RPMI8226 (cell line): ENCODE measurements around the gene AGPAT1.
"Not testable (repeated sequence)": the region's sequence is repeated elsewhere in the genome, so short reads cannot be mapped to it uniquely, and the experiment has no call there.

Experiments
- DNase-seq: peaks from one replicate; pipeline ENCODE4 v3.0.0-alpha.2; 2015

Gene AGPAT1

GRCh38 chr6:32185681-32186131, 9.8 kb upstream of the AGPAT1 start:
- not testable (repeated sequence) for DNase-seq

GRCh38 chr6:32184084-32184640, 8.3 kb upstream of the AGPAT1 start, which contains the start of gene AGER:
Gene AGER, minus strand, starts transcription at chr6:32184253. Its CDS starts 31 bp downstream, at chr6:32184222.
- DNase-seq, result no peak

DNA sequence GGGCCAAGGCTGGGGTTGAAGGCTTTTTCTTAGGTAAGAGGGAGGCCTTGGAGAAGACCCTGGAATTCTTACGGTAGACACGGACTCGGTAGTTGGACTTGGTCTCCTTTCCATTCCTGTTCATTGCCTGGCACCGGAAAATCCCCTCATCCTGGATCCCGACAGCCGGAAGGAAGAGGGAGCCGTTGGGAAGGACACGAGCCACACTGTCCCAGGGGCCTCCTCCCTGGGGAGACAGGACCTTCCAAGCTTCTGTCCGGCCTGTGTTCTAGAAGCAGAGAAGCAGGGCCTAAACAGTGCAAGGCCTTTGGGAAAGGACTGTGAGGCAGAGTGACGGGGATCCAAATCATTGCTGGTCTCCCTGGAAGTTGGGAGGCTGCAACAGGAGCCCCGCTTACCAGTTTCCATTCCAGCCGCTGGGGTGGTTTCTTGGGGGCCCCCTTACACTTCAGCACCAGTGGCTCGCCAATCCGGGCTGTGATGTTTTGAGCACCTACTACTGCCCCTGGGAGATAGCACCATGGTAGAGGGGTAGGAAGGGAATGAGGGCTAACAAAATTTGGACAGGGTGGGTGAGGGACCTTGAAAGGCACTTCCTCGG, 7.7 kb upstream of the AGPAT1 start:
- DNase-seq, result no peak

DNA sequence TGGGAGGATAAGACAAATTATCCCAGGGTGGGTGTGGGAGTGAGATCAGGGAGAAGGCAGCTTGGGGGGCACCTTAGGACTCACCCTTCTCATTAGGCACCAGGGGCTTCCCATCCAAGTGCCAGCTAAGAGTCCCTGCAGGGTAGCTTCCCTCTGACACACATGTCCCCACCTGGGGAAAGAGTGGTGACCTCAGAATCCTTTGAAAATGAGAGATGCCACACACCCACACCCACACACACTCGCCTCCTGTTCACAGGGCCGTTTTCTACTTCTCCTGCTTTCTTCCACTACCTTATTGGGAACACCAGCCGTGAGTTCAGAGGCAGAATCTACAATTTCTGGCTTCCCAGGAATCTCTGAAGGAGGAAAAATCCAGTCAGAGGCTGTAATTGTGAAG, 7.1 kb upstream of the AGPAT1 start:
- DNase-seq, result no peak

GRCh38 chr6:32182555-32182981, 6.7 kb upstream of the AGPAT1 start:
- no peak for DNase-seq

- DNase-seq, result no peak
Measured at GRCh38 chr6:32181915-32182529, 6.1 kb upstream of the AGPAT1 start.

GRCh38 chr6:32181148-32181702, 5.3 kb upstream of the AGPAT1 start:
- DNase-seq, result no peak

GRCh38 chr6:32179766-32180405, 4.0 kb upstream of the AGPAT1 start:
- no peak for DNase-seq

DNA sequence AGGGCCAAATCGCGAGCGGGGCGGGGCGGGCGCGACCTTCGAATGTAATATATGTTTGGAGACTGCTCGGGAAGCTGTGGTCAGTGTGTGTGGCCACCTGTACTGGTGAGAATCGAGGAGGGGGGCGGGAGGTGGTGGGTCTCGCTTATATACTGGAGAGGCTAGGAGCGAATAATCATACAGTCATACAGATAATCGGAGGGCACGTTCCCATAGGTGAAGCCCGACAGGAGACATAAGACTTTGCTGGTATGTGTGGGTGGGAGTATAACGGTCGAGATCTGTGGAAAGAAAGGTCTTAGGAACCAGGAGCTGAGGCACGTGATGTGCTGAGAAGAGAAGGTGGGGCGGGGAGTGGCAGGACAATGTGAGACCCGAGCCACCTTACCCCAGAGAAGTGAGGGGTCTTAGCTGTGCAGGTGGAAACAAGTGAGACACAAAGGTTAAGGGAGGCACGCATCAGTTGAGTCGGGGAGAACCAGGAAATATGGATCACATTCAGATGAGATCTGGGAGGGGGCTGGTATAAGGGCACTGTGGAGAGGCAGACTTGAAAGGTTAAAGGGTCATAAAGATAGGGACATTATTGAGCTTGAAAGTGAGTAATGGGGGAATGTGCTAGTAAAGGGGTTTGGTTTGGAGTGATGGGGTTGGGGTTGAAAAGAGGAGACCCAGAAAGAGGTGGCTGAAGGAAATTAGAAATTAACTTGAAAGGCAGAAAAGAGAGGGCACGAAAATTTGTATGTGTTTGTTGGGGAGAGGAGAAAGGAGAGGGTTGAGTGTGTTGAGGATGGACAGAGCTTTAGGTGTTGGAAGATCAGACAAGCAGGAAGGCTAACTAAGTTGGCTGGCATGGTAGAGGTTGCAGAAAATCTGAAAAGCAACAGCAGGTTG, 2.9 kb upstream of the AGPAT1 start:
- no peak for DNase-seq

- DNase-seq, result peak; percentile 99
Measured at GRCh38 chr6:32177788-32178546, 2.1 kb upstream of the AGPAT1 start, which contains the start of gene RNF5. Gene RNF5, plus strand, starts transcription at chr6:32178405. Its CDS starts 107 bp downstream, at chr6:32178512.

DNA sequence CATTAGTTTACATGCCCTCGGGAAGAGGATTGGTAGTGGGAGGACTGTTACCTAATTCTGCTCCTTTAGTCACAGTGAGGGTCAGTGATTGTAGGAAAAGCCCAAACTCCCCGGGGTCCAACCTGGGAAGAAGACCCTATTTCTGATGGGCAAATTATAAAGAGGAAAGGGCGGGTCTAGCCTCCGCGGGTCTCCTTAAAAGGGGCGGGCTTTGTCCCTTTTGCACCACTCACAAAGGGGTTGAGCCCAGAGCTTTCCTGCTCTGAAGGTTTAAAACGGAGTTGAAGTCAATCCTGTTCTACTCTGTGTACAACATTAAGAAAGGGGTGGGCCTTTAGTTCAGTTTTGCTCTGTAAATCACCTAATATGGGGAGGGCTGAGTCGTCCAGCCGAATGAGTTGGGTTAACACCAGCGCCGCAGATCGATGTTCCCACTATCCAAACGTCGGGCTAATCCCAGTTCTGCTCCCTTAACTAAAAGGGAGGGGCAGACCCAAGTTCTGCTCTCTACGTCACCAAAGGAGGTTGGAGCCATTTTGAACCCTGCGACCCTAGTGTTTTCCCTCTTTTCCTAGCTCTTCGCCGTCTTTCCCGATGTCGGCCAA, 1.4 kb upstream of the AGPAT1 start:
- peak; percentile 63 for DNase-seq

- DNase-seq, result no peak
Measured at GRCh38 chr6:32176476-32177182, 745 bp upstream of the AGPAT1 start.

DNA sequence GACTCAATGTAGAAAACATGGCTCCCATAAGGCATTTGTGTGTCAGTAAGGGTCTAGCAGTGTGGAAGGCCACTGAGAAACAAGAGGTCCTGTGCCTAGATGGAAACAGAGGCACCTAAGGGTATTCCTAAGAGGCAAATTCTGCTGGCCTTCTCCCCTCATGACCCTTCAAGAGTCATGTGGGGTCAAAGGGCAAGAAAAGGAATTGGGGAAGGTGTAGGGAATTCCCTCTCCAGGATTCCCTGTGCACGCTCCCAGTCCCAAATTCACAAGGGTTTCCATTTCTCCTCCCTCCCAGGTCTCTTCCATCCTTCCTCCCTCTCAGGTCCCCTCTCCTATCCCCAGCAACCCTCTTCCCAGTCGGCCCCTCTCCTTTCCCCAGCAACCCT, 568 bp downstream of the AGPAT1 start:
- DNase-seq, result no peak

GRCh38 chr6:32174416-32174815, 1.5 kb downstream of the AGPAT1 start:
- DNase-seq, result no peak

DNA sequence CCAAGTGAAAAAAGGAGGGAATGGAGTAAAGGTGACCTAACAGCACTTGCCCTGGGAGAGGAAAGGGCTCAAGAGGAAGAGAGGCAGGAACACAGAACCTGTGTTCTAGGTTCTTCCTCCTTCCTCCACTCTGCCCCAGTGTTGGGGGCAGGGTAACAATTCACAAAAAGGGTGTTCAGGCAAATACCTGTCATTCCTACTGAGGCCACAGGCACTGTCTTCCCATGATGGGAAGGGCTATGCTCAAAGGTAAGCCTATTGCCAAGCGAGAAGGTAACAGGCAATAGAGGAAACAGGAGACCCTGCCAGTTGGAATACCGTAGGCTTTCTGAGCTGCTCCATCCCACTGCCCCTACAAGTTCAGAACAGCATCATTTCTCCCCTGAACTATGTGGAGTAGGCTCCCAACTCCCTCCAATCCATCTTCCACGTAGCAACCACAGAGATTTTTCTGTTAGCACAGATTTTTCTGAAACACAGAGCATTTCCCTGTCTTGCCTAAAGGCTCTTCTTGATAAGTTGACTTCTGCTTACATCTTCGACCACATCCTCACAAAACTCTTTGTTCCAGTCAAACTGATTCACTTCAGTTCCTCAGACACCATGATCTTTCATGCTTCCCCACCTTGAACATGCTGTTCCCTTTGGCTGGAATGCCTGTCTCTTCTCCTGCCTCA, 2.7 kb downstream of the AGPAT1 start:
- DNase-seq, result no peak

DNA sequence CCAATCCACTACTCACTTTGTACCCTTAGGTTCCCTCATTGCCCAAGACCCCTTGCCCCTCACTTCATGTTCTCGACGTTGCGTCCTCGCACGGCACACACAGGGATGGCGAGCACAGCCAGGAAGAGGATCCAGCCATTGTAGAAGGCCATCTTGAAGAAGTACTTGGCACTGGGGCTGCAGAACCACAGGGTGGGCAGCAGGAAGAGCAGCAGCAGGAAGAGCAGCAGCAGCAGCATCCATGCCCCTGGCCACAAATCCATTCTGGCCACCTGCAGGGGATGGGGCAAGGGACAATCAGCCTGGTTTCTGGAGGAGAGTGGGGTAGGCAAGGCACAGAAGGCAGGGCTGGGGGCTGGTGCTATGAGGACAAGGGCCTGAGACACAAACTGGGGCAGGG, 4.7 kb downstream of the AGPAT1 start:
- DNase-seq, result no peak

DNA sequence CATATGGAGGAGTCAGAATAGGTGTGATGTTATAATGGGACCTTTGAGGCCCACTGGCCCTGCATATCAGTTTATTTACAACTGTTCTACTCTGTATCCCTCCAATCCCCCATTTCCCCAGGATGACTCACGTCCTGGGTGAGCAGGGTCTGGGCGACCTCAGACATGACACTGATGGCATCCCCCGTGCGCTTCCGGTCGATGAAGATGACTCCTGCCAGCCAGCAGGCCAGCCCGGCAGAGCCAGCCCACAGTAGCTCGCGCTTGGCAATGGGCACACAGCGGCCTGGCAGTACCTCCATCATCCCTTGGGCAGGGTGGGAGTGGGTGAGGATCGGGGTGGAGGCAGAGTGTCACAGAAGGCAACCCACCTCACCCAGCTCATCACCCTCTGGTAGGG, 5.6 kb downstream of the AGPAT1 start:
- no peak for DNase-seq

GRCh38 chr6:32168807-32169591, 6.9 kb downstream of the AGPAT1 start:
- DNase-seq, result no peak

- DNase-seq, result no peak
Measured at GRCh38 chr6:32168350-32168749, 7.5 kb downstream of the AGPAT1 start.
